HCT116 (cell line): ENCODE measurements around the gene PPP1R3G.

ENCODE experiments used
- EGR1 ChIP-seq: IDR thresholded peaks from 2 replicates; pipeline ENCODE4 v1.6.1; 2012; ENCODE audit warnings: low read depth
- POLR2AphosphoS5 ChIP-seq: IDR thresholded peaks from 2 replicates; pipeline ENCODE4 v1.6.1; 2011; ENCODE audit warnings: mild to moderate bottlenecking, low read depth, low read length, moderate library complexity
- RAD21 ChIP-seq: IDR thresholded peaks from 2 replicates; pipeline ENCODE4 v1.6.1; 2012; ENCODE audit warnings: low read depth, mild to moderate bottlenecking
- REST ChIP-seq: IDR thresholded peaks from 2 replicates; pipeline ENCODE4 v1.6.1; 2012; ENCODE audit warnings: low read depth
- TF ChIP-seq, protein P1 (sequence below), 3 experiments: fragments of 200-600 bp in 1 of 3; sonication (generic) in 1 of 3; IDR thresholded peaks in 2 of 3; conservative IDR thresholded peaks in 1 of 3; 2 replicates each; pipeline ENCODE4 v1.5.1; 2012 to 2017; ENCODE audit warnings: low read depth in 2 of 3, low read length in 2 of 3, antibody characterized with exemption in 1 of 3, borderline replicate concordance in 1 of 3, control low read depth in 1 of 3, mild to moderate bottlenecking in 1 of 3, mixed read lengths in 1 of 3, mixed run types in 1 of 3, moderate library complexity in 1 of 3; ENCODE audit not compliant: insufficient read depth in 1 of 3

DNA sequence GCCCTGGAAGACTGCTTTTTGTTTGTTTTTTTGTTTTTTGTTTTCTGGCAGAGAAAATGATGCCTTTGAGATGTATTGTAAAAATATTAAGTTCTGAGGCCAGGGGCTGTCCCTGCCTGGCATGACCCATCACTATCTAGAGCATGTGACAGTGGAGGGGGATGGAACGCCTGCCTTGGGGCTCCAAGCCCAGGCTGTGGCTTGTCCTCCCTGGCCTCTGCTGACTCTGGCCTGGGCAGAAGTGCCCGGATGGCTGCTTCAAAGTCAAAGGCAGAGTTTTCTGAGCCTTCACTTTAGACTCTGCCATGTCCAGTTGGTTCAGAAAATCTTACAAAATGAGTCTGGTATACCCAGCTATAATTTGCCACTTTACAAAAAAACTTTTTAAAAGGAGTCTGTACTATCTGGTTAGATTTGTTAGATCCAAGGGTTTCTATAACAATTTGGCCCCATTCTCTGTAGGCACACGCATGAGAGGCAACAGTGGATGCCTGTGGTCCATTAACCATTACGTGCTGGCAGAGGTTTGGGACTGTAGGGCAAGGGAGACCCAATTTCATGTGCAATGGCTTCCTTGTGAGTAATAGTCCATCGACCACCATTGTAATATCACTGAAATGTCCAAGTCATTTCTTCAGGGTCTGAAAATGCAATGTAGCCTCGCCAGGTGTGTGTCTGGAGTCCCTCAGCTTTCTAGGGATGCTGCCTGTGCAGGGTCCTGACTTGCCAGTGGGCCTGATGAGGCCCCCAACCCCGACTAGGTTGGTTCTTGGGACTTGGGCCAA, 8.3 kb downstream of the PPP1R3G start:
- TF ChIP-seq REST (no peak), EGR1 (no peak), RAD21 (no peak), POLR2AphosphoS5 (no peak)
- TF ChIP-seq, protein P1, sequence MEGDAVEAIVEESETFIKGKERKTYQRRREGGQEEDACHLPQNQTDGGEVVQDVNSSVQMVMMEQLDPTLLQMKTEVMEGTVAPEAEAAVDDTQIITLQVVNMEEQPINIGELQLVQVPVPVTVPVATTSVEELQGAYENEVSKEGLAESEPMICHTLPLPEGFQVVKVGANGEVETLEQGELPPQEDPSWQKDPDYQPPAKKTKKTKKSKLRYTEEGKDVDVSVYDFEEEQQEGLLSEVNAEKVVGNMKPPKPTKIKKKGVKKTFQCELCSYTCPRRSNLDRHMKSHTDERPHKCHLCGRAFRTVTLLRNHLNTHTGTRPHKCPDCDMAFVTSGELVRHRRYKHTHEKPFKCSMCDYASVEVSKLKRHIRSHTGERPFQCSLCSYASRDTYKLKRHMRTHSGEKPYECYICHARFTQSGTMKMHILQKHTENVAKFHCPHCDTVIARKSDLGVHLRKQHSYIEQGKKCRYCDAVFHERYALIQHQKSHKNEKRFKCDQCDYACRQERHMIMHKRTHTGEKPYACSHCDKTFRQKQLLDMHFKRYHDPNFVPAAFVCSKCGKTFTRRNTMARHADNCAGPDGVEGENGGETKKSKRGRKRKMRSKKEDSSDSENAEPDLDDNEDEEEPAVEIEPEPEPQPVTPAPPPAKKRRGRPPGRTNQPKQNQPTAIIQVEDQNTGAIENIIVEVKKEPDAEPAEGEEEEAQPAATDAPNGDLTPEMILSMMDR (IDR thresholded peaks at IDR 0.05 in 2 of 3, conservative IDR thresholded peaks at IDR 0.05 in 1 of 3; ENCODE audit: borderline replicate concordance in 1 of 3, insufficient read depth in 1 of 3, low read depth in 2 of 3, low read length in 2 of 3): no peak
